TTC549 (cell line): ENCODE data around the gene PCF11.

ENCODE experiments used
- FAIRE-seq: peaks from 2 replicates; lab custom pipeline; 2012; peaks lifted over from hg19 to GRCh38; lab: Jason Lieb, UNC

PCF11 gene

GRCh38 chr11:83152264-83152663 lies 4.7 kb upstream of the PCF11 start:
- no peak for FAIRE-seq

- FAIRE-seq = no peak
Measured at GRCh38 chr11:83153764-83154163, 3.2 kb upstream of the PCF11 start.

- peak; percentile 96 for FAIRE-seq
Measured at GRCh38 chr11:83156144-83156995, 561 bp upstream of the PCF11 start.

DNA sequence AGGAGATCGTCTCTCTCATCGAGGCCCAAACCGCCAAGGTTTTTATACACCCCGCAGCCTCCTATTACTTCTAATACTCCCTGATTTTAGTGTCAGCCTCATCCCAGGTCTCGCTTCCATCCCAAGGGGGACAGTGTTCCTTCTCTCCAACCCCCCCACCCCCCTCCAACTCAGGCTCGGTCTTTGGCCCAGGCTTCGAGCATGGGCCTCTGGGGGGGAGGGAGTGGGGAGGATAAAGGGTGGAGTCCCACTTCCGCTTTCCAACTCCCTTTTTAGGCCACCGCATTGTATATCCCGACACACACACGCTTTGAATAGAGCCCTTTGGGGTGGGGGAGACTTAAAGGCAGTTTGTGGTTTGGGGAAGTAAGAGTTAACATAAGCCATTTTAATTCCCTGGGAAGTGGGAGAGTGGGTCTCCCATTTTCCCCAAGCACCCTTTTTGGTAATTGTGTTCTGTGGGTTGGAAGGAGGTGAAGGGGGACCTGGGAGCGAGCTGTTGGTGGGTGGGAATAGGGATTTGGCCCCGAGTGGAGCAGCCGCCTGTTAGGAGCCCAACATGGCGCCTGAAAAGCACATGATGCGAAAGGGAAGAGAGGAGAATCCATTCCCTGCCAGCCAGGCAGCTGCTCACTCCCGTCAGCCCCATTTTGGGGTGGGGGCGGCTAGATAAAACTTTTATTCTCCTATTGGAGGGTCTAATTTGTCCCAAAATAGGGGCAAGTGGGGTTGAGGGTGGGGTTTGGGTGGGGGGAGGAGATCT lies 844 bp downstream of the PCF11 start:
- no peak for FAIRE-seq

DNA sequence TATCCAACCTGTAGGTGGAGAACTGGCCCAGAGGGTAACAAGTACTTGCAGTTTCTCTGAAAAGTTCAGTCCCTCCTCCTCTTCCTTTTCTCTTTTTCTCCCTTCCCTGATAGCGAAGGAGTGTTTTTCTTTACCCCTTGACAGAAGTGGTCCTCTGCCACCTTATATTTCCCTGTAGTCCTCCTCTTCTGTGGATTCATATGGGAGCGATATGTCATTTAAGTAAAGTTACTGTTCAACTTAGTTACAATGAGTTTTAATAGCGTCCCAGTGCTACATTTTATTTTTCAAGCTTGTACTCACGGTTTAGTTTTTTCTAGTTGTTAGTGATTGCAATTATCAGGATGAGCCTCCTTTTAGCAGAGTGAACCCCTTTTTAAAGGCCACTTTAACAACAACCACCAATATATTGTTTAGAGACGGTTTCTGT lies 1.4 kb downstream of the PCF11 start:
- no peak for FAIRE-seq

GRCh38 chr11:83158965-83159901 lies 2.3 kb downstream of the PCF11 start:
- no peak for FAIRE-seq

- no peak for FAIRE-seq
Measured at GRCh38 chr11:83159902-83160865, 3.3 kb downstream of the PCF11 start.

GRCh38 chr11:83161610-83162199 lies 4.8 kb downstream of the PCF11 start:
- no peak for FAIRE-seq

- FAIRE-seq = no peak
Measured at GRCh38 chr11:83162377-83162776, 5.4 kb downstream of the PCF11 start.

DNA sequence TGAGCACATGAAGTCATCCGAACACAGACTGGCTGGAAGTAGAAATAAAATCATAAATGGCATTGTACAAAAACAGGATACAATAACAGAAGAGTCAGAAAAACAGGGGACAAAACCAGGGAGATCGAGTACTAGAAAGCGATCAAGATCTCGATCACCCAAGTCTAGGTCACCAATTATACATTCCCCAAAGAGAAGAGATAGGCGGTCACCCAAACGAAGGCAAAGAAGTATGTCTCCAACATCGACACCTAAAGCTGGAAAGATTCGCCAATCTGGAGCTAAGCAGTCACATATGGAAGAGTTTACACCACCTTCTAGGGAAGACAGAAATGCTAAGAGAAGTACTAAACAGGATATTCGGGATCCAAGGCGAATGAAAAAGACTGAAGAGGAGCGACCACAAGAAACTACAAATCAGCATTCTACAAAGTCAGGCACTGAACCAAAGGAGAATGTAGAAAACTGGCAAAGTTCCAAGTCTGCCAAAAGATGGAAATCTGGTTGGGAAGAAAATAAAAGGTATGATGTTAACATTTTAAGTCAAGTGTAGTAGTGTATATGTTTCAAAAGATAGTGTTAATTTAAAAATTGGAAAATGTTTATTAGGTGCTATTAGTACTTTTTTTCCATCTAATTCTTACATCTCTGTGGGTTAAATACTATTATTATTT lies 9.4 kb downstream of the PCF11 start:
- no peak for FAIRE-seq

DNA sequence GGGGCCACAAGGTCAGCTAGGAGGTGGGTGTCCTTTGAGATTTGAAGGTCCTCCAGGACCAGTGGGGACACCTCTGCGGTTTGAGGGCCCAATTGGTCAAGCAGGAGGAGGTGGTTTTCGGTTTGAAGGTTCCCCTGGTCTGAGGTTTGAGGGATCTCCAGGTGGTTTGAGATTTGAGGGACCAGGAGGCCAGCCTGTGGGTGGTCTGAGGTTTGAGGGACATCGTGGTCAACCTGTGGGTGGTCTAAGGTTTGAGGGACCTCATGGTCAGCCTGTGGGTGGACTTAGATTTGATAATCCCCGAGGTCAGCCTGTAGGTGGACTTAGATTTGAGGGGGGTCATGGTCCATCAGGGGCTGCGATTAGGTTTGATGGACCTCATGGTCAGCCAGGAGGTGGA lies 11.8 kb downstream of the PCF11 start:
- no peak for FAIRE-seq

- FAIRE-seq = no peak
Measured at GRCh38 chr11:83170865-83171264, 13.9 kb downstream of the PCF11 start.

- FAIRE-seq = no peak
Measured at GRCh38 chr11:83172551-83172950, 15.6 kb downstream of the PCF11 start.

DNA sequence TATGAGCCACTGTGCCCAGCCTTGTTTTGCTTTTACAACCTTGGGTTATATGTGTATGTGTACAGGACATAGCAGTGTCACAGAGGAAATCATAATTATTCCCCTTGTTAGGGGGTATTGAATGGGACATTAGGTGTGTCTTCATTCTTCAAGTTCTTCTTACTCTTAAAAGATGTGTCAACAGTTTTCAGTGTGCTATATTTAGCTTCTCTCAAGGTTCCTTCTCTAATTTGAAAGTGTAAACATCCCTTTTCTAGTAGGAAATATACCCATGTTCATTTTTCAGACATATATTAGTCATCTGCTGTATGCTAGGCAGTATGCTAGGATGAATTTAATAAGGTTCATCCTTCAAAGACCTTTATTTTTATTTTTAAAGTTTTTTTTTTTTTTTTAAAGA lies 17.1 kb downstream of the PCF11 start:
- FAIRE-seq = no peak

- FAIRE-seq = no peak
Measured at GRCh38 chr11:83175815-83176214, 18.9 kb downstream of the PCF11 start.

- no peak for FAIRE-seq
Measured at GRCh38 chr11:83181815-83182214, 24.9 kb downstream of the PCF11 start.

GRCh38 chr11:83185767-83186166 lies 28.8 kb downstream of the PCF11 start:
- FAIRE-seq = no peak

DNA sequence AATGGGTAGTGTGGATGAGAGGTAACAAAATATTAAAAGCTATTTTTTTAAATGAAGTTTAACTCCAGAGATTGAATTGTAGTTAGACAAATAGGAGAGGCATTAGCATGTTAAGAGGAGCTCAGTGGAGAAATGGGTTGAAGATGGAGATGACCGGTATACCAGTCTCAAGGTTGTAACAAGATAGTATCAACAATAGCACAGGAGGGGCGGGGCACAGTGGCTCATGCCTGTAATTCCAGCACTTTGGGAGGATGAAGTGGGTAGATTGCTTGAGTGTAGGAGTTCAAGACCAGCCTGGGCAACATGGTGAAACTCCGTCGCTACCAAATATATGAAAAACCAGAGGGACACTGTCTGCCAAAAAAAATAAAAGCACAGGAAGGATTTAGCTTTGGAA lies 30.5 kb downstream of the PCF11 start:
- FAIRE-seq = no peak

DNA sequence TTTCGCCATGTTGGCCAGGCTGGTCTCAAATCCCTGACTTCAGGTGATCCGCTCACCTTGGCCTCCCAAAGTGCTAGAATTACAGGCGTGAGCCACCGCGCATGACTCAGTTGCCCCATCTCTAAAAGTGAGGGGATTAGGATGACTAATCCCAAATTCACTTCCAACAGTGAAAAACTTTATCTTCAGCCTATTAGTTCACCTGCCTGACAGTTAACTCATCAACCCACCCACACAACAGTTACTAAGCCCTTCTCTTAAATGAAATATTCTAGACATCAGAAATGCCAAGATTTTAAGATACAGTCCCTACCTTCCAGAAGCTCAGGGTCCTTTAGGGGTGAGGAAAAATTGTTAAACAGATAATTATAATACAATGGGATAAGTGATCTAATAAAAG lies 34.6 kb downstream of the PCF11 start:
- FAIRE-seq = no peak

GRCh38 chr11:83191986-83192385 lies 35.1 kb downstream of the PCF11 start:
- no peak for FAIRE-seq
